Activated CD4-positive, alpha-beta T cell treated with anti-CD3 and anti-CD28 coated beads for 48 hours (primary cell): Measurements from ENCODE around the gene PLXNA4.

Experiments
- DNase-seq: peaks from one replicate; pipeline ENCODE4 v3.0.0-alpha.2; 2020

PLXNA4 gene

GRCh38 chr7:132564090-132564489, 12.2 kb downstream of the PLXNA4 start:
- no peak for DNase-seq

GRCh38 chr7:132562690-132563089, 13.6 kb downstream of the PLXNA4 start:
- no peak for DNase-seq

GRCh38 chr7:132561763-132562162, 14.5 kb downstream of the PLXNA4 start:
- DNase-seq, result no peak

GRCh38 chr7:132560825-132561529, 15.3 kb downstream of the PLXNA4 start:
- no peak for DNase-seq

GRCh38 chr7:132560105-132560504, 16.2 kb downstream of the PLXNA4 start:
- DNase-seq, result no peak

- DNase-seq, result no peak
Measured at GRCh38 chr7:132558815-132559214, 17.5 kb downstream of the PLXNA4 start.

GRCh38 chr7:132557489-132558044, 18.7 kb downstream of the PLXNA4 start:
- DNase-seq, result no peak

- no peak for DNase-seq
Measured at GRCh38 chr7:132554446-132554845, 21.8 kb downstream of the PLXNA4 start.

- DNase-seq, result no peak
Measured at GRCh38 chr7:132553031-132553430, 23.2 kb downstream of the PLXNA4 start.

GRCh38 chr7:132551886-132552285, 24.4 kb downstream of the PLXNA4 start:
- DNase-seq, result no peak

- DNase-seq, result no peak
Measured at GRCh38 chr7:132551439-132551838, 24.8 kb downstream of the PLXNA4 start.

GRCh38 chr7:132548489-132549078, 27.7 kb downstream of the PLXNA4 start:
- peak; percentile 35 for DNase-seq

- DNase-seq, result no peak
Measured at GRCh38 chr7:132547821-132548220, 28.4 kb downstream of the PLXNA4 start.

GRCh38 chr7:132546366-132547127, 29.7 kb downstream of the PLXNA4 start:
- no peak for DNase-seq

GRCh38 chr7:132545756-132546155, 30.5 kb downstream of the PLXNA4 start:
- DNase-seq, result no peak

- no peak for DNase-seq
Measured at GRCh38 chr7:132544999-132545398, 31.3 kb downstream of the PLXNA4 start.

GRCh38 chr7:132544025-132544424, 32.2 kb downstream of the PLXNA4 start:
- DNase-seq, result no peak

GRCh38 chr7:132542895-132543294, 33.4 kb downstream of the PLXNA4 start:
- no peak for DNase-seq

- DNase-seq, result no peak
Measured at GRCh38 chr7:132541656-132542055, 34.6 kb downstream of the PLXNA4 start.

- no peak for DNase-seq
Measured at GRCh38 chr7:132537456-132538145, 38.7 kb downstream of the PLXNA4 start.

GRCh38 chr7:132536654-132537395, 39.4 kb downstream of the PLXNA4 start:
- no peak for DNase-seq

GRCh38 chr7:132533916-132534315, 42.4 kb downstream of the PLXNA4 start:
- DNase-seq, result no peak
